GM13976 (cell line): ENCODE measurements around the gene MYOF.
"Not testable (repeated sequence)": the region's sequence is repeated elsewhere in the genome, so short reads cannot be mapped to it uniquely, and the experiment has no call there.

Experiments used
- DNase-seq: peaks from one replicate; pipeline ENCODE4 v3.0.0; 2012; ENCODE audit warnings: low spot score
- CTCF ChIP-seq: IDR thresholded peaks from 2 replicates; pipeline ENCODE4 v1.5.1; 2012; ENCODE audit warnings: borderline replicate concordance, mild to moderate bottlenecking; ENCODE audit not compliant: insufficient read depth; ENCODE audit errors: extremely low read depth, missing control alignments, control extremely low read depth
- in situ Hi-C: fragments of 300-500 bp; cut with MboI; formaldehyde crosslinking; loops from one replicate; pipeline ENCODE4 v1.12.0; 2022; ENCODE audit warnings: low sequenced_read_pairs, mixed read lengths, inconsistent platforms; ENCODE audit not compliant: unreplicated experiment

MYOF gene

GRCh38 chr10:93471110-93471651 is 11.0 kb downstream of the MYOF start:
- in situ Hi-C loops: no loop called here
- DNase-seq: no peak
- TF ChIP-seq CTCF: no peak

- in situ Hi-C loops: no loop called here
- DNase-seq: no peak
- TF ChIP-seq CTCF: no peak
These were observed 12.7 kb downstream of the MYOF start for GRCh38 chr10:93469454-93469853.

GRCh38 chr10:93468461-93469213 is 13.5 kb downstream of the MYOF start:
- in situ Hi-C loops: no loop called here
- no peak for DNase-seq
- no peak for TF ChIP-seq CTCF

- DNase-seq, in situ Hi-C loops: not testable (repeated sequence)
These were observed 14.5 kb downstream of the MYOF start for GRCh38 chr10:93467635-93468034.

GRCh38 chr10:93465806-93466675 is 16.1 kb downstream of the MYOF start:
- TF ChIP-seq CTCF: no peak
- no peak for DNase-seq
- in situ Hi-C loops: no loop called here

- in situ Hi-C loops: no loop called here
- no peak for DNase-seq
- no peak for TF ChIP-seq CTCF
These were observed 17.3 kb downstream of the MYOF start for GRCh38 chr10:93464776-93465388.
